ENCODE results near the gene DNAJB13. TPM values are rescaled to one million over a fixed set of nuclear protein-coding genes. Genes with fewer than 3 reads are reported as not detected.

Gene DNAJB13
- total RNA-seq, 1 donor from 2014 or later = not detected

GRCh38 chr11:73949912-73950311, 914 bp upstream of the DNAJB13 start:
- no peaks in the 10 kb centered on the region for H3K79me2 ChIP-seq (ENCODE audit: low read depth)
- no peaks in the 10 kb centered on the region for H3K27me3 ChIP-seq
- H3K9me3 ChIP-seq (ENCODE audit: low read depth) = no peaks in the 10 kb centered on the region
- Mint-ChIP-seq H3K9me3 (peaks cover 3% of the 10 kb centered on the region), H3K36me3 (no peaks in the 10 kb centered on the region), H3K27ac (no peak overlapping the region), H3K27me3 (ENCODE audit: insufficient read depth, low read depth) (peaks cover 2% of the 10 kb centered on the region), H3K4me1 (peaks cover 6% of the 10 kb centered on the region), H3K4me3 (no peak overlapping the region)
- H3K4me1 ChIP-seq = no peaks in the 10 kb centered on the region
- no peak for DNase-seq (ENCODE audit: low spot score)
- no peaks in the 10 kb centered on the region for H3K36me3 ChIP-seq
- TF ChIP-seq, protein P1, sequence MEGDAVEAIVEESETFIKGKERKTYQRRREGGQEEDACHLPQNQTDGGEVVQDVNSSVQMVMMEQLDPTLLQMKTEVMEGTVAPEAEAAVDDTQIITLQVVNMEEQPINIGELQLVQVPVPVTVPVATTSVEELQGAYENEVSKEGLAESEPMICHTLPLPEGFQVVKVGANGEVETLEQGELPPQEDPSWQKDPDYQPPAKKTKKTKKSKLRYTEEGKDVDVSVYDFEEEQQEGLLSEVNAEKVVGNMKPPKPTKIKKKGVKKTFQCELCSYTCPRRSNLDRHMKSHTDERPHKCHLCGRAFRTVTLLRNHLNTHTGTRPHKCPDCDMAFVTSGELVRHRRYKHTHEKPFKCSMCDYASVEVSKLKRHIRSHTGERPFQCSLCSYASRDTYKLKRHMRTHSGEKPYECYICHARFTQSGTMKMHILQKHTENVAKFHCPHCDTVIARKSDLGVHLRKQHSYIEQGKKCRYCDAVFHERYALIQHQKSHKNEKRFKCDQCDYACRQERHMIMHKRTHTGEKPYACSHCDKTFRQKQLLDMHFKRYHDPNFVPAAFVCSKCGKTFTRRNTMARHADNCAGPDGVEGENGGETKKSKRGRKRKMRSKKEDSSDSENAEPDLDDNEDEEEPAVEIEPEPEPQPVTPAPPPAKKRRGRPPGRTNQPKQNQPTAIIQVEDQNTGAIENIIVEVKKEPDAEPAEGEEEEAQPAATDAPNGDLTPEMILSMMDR (IDR thresholded peaks at IDR 0.05) = no peak
- TF ChIP-seq EZH2phosphoT487 (IDR thresholded peaks at IDR 0.05) = no peak
- TF ChIP-seq EZH2 (IDR thresholded peaks at IDR 0.05) = no peak
- H3K9ac ChIP-seq = no peak overlapping the region
- no peak overlapping the region for H3K27ac ChIP-seq
- no peaks in the 10 kb centered on the region for H4K20me1 ChIP-seq (ENCODE audit: low read depth)
- no peak overlapping the region for H3K4me2 ChIP-seq
- no peak overlapping the region for H2AFZ ChIP-seq (replicated peaks)
- no peak overlapping the region for H3K4me3 ChIP-seq
- no peaks in the 10 kb centered on the region for H3F3A ChIP-seq (ENCODE audit: low read depth)

GRCh38 chr11:73951797-73952196, 971 bp downstream of the DNAJB13 start:
- H3K27me3 ChIP-seq = no peaks in the 10 kb centered on the region

DNA sequence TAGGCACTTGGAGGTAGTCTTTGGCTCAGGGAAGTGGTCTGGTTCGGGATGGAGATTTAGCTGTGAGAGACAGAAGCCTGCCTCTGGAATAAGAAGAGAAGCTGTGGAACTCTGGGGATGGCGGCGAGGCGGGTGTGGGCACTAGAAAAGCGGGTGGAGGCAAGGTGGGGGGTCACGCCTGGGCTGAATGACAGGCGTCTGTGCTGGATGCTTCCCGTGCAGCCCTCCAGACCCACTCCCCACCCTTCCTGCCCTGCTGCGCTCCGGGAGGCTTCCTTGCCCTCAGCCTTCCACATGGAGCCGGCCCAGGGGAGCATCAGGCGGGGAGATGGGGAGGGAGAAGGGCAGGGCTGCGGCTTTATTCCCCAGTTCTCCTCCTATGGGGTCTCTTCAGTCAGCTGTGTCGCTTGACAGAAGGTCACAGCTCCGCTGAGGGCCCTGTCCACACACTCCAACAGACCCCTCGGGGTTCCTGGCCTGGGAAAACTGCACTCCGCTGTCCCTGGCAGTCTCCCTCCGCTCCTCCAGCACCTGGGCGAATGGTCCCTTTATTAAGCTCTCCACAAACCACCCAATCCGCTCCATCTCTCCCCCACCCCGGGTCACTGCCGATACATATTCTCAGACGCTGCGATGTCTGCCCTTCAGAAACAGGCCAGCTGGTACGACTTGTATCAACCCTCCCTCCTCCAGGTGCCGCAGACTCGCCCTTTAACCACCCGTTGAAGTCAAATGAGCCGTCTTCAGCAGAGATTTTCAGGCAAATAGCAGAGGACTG, 6.2 kb downstream of the DNAJB13 start:
- H3F3A ChIP-seq (ENCODE audit: low read depth) = no peaks in the 10 kb centered on the region
- H3K36me3 ChIP-seq = no peaks in the 10 kb centered on the region
- H3K36me3 Mint-ChIP-seq = no peaks in the 10 kb centered on the region
- no peak overlapping the region for H3K4me3 Mint-ChIP-seq
- H3K27ac Mint-ChIP-seq = peak overlapping the region; percentile 62
- no peaks in the 10 kb centered on the region for H3K27me3 ChIP-seq
- peaks cover 5% of the 10 kb centered on the region for H3K27me3 Mint-ChIP-seq (ENCODE audit: insufficient read depth, low read depth)
- no peak overlapping the region for H2AFZ ChIP-seq (replicated peaks)
- H3K4me3 ChIP-seq = no peak overlapping the region
- H3K9ac ChIP-seq = no peak overlapping the region
- H3K27ac ChIP-seq = no peak overlapping the region
- DNase-seq (ENCODE audit: low spot score) = no peak
- no peaks in the 10 kb centered on the region for H3K9me3 ChIP-seq (ENCODE audit: low read depth)
- H3K4me1 ChIP-seq = peaks cover 6% of the 10 kb centered on the region
- no peaks in the 10 kb centered on the region for H4K20me1 ChIP-seq (ENCODE audit: low read depth)
- H3K79me2 ChIP-seq (ENCODE audit: low read depth) = no peaks in the 10 kb centered on the region
- peaks cover 16% of the 10 kb centered on the region for H3K4me1 Mint-ChIP-seq
- no peak overlapping the region for H3K4me2 ChIP-seq
- H3K9me3 Mint-ChIP-seq = no peaks in the 10 kb centered on the region
- no peak for TF ChIP-seq EZH2 (IDR thresholded peaks at IDR 0.05)
- TF ChIP-seq EZH2phosphoT487 (IDR thresholded peaks at IDR 0.05) = no peak

More at GRCh38 chr11:73951797-73952196, 971 bp downstream of the DNAJB13 start:
- Histone ChIP-seq H3F3A (ENCODE audit: low read depth) (no peaks in the 10 kb centered on the region), H3K9ac (no peak overlapping the region), H4K20me1 (ENCODE audit: low read depth) (no peaks in the 10 kb centered on the region), H3K4me1 (no peaks in the 10 kb centered on the region), H3K4me2 (no peak overlapping the region), H3K4me3 (no peak overlapping the region), H3K27ac (no peak overlapping the region), H3K9me3 (ENCODE audit: low read depth) (no peaks in the 10 kb centered on the region), H3K79me2 (ENCODE audit: low read depth) (no peaks in the 10 kb centered on the region), H3K36me3 (no peaks in the 10 kb centered on the region), H2AFZ (replicated peaks) (no peak overlapping the region)
- Mint-ChIP-seq H3K27me3 (ENCODE audit: insufficient read depth, low read depth) (no peaks in the 10 kb centered on the region), H3K4me3 (no peak overlapping the region), H3K36me3 (no peaks in the 10 kb centered on the region), H3K4me1 (peaks cover 16% of the 10 kb centered on the region), H3K27ac (no peak overlapping the region), H3K9me3 (peaks cover 3% of the 10 kb centered on the region)
- TF ChIP-seq, protein P1 (IDR thresholded peaks at IDR 0.05) = no peak
- no peak for TF ChIP-seq EZH2 (IDR thresholded peaks at IDR 0.05)
- no peak for TF ChIP-seq EZH2phosphoT487 (IDR thresholded peaks at IDR 0.05)
- no peak for DNase-seq (ENCODE audit: low spot score)

All from neural progenitor cell (in vitro differentiated cells).